WTC11 (cell line): ENCODE data around the gene MAST4. TPM values are rescaled to one million over a fixed set of nuclear protein-coding genes. Genes with fewer than 3 reads are reported as not detected.

Source experiments
- ATAC-seq: fragments of 200-7000 bp; cut with Tn5 transposase; 2 replicates; pipeline ENCODE4 v1.10.0; 2021; ENCODE audit warnings: mild to moderate bottlenecking, moderate library complexity
- CTCF ChIA-PET: fragments of 300-600 bp; sonication (Branson Sonifier 250); formaldehyde crosslinking; loops from one replicate; lab custom pipeline; 2021; ENCODE audit warnings: antibody characterized with exemption; lab: Charles Lee
- POLR2A ChIA-PET: fragments of 350-600 bp; sonication (Branson Sonifier 250); formaldehyde crosslinking; loops from one replicate; lab custom pipeline; 2021; ENCODE audit warnings: antibody characterized with exemption; lab: Charles Lee
- DNase-seq: peaks from one replicate; pipeline ENCODE4 v3.0.0; 2021; ENCODE audit warnings: low spot score
- H3K27ac Mint-ChIP-seq: 2 replicates; pipeline ENCODE4 v1.8.0; 2021; ENCODE audit warnings: mixed read lengths
- H3K27me3 Mint-ChIP-seq: 2 replicates; pipeline ENCODE4 v1.8.0; 2021; ENCODE audit warnings: low read depth, mild to moderate bottlenecking, moderate library complexity, mixed read lengths
- H3K36me3 Mint-ChIP-seq: 2 replicates; pipeline ENCODE4 v1.8.0; 2021; ENCODE audit warnings: mixed read lengths
- H3K4me1 Mint-ChIP-seq: 2 replicates; pipeline ENCODE4 v1.8.0; 2022; ENCODE audit warnings: mixed read lengths
- H3K4me3 Mint-ChIP-seq: 2 replicates; pipeline ENCODE4 v1.8.0; 2021; ENCODE audit warnings: mild to moderate bottlenecking, moderate library complexity, mixed read lengths
- H3K9me3 Mint-ChIP-seq: 2 replicates; pipeline ENCODE4 v1.8.0; 2021; ENCODE audit warnings: mixed read lengths
- ARID4B ChIP-seq: sonication (generic); formaldehyde crosslinking; IDR thresholded peaks from 2 replicates; pipeline ENCODE4 v1.8.0; 2023; ENCODE audit warnings: missing genetic modification reagents, mild to moderate bottlenecking, borderline replicate concordance
- ATF1 ChIP-seq: sonication (generic); formaldehyde crosslinking; IDR thresholded peaks from 2 replicates; pipeline ENCODE4 v1.8.1; 2023; ENCODE audit warnings: mild to moderate bottlenecking, moderate library complexity, missing genetic modification reagents
- CREB1 ChIP-seq: sonication (generic); formaldehyde crosslinking; IDR thresholded peaks from 2 replicates; pipeline ENCODE4 v1.8.0; 2023; ENCODE audit warnings: mild to moderate bottlenecking, missing genetic modification reagents
- CREM ChIP-seq: sonication (generic); formaldehyde crosslinking; IDR thresholded peaks from 2 replicates; pipeline ENCODE4 v1.8.1; 2022; ENCODE audit warnings: mild to moderate bottlenecking, missing genetic modification reagents, moderate library complexity
- FOXJ3 ChIP-seq: sonication (generic); formaldehyde crosslinking; IDR thresholded peaks from 2 replicates; pipeline ENCODE4 v1.9.0; 2021; ENCODE audit warnings: missing genetic modification reagents, mild to moderate bottlenecking, borderline replicate concordance
- FOXP1 ChIP-seq: sonication (generic); formaldehyde crosslinking; IDR thresholded peaks from 2 replicates; pipeline ENCODE4 v1.8.0; 2022; ENCODE audit warnings: missing genetic modification reagents, mild to moderate bottlenecking, moderate library complexity, borderline replicate concordance
- GTF2I ChIP-seq: fragments of 250-450 bp; sonication (Bioruptor Pico); conservative IDR thresholded peaks from 2 replicates; pipeline ENCODE4 v1.4.0; 2021; ENCODE audit warnings: mild to moderate bottlenecking
- HMGA2 ChIP-seq: fragments of 250-450 bp; sonication (Bioruptor Pico); IDR thresholded peaks from 2 replicates; pipeline ENCODE4 v1.4.0; 2021; ENCODE audit warnings: mild to moderate bottlenecking, moderate library complexity
- HMGXB4 ChIP-seq: sonication (generic); formaldehyde crosslinking; IDR thresholded peaks from 2 replicates; pipeline ENCODE4 v1.8.1; 2023; ENCODE audit warnings: mild to moderate bottlenecking, moderate library complexity, missing genetic modification reagents
- IRF1 ChIP-seq: sonication (generic); formaldehyde crosslinking; IDR thresholded peaks from 2 replicates; pipeline ENCODE4 v1.8.0; 2023; ENCODE audit warnings: missing genetic modification reagents
- IRF2 ChIP-seq: sonication (generic); formaldehyde crosslinking; IDR thresholded peaks from 2 replicates; pipeline ENCODE4 v1.8.0; 2022; ENCODE audit warnings: low read depth, missing genetic modification reagents, borderline replicate concordance
- TEAD4 ChIP-seq: sonication (generic); formaldehyde crosslinking; IDR thresholded peaks from 2 replicates; pipeline ENCODE4 v1.8.0; 2022; ENCODE audit warnings: mild to moderate bottlenecking, missing genetic modification reagents
- ZBTB21 ChIP-seq: sonication (generic); formaldehyde crosslinking; IDR thresholded peaks from 2 replicates; pipeline ENCODE4 v1.8.1; 2023; ENCODE audit warnings: mild to moderate bottlenecking, missing genetic modification reagents, borderline replicate concordance
- ZSCAN18 ChIP-seq: fragments of 250-450 bp; sonication (Bioruptor Pico); IDR thresholded peaks from 2 replicates; pipeline ENCODE4 v2.1.2; 2022; ENCODE audit warnings: mild to moderate bottlenecking, moderate library complexity
- total RNA-seq: library from RNA; stranded (reverse); gene quantifications from 3 replicates; pipeline ENCODE4 v1.2.3, GENCODE V29; 2021
- TF ChIP-seq, protein P1 (sequence below): fragments of 250-450 bp; sonication (Bioruptor Pico); IDR thresholded peaks from 2 replicates; pipeline ENCODE4 v1.9.0; 2021; ENCODE audit warnings: mild to moderate bottlenecking
- TF ChIP-seq, protein P2 (sequence below): sonication (generic); formaldehyde crosslinking; IDR thresholded peaks from 2 replicates; pipeline ENCODE4 v1.8.0; 2022; ENCODE audit warnings: mild to moderate bottlenecking, missing genetic modification reagents
- TF ChIP-seq, protein P3 (sequence below): sonication (generic); formaldehyde crosslinking; IDR thresholded peaks from 2 replicates; pipeline ENCODE4 v1.8.1; 2022; ENCODE audit warnings: mild to moderate bottlenecking, moderate library complexity, missing genetic modification reagents

The MAST4 gene
- total RNA-seq, 1 experiment from 2014 or later: 8.0 TPM

DNA sequence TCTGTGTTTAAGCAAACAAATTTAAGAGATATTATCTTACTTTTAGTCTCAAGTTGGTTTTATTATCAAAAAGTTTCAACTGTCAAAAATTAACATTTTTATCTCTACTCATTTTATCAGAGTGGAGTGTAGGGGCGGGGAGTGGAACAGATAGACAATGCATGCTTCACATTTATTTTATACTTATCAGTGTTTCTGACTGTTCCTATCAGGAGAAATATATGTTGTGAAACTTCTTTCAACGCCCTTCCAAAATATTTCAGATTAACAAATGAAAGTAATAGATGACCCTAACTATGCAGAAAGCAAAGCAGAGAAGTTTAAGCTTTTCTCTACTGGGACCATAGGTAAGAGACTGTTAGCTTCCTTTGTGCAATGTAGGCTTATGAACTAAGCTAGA lies 44.9 kb upstream of the MAST4 start (continued):
- TF ChIP-seq, protein P1, sequence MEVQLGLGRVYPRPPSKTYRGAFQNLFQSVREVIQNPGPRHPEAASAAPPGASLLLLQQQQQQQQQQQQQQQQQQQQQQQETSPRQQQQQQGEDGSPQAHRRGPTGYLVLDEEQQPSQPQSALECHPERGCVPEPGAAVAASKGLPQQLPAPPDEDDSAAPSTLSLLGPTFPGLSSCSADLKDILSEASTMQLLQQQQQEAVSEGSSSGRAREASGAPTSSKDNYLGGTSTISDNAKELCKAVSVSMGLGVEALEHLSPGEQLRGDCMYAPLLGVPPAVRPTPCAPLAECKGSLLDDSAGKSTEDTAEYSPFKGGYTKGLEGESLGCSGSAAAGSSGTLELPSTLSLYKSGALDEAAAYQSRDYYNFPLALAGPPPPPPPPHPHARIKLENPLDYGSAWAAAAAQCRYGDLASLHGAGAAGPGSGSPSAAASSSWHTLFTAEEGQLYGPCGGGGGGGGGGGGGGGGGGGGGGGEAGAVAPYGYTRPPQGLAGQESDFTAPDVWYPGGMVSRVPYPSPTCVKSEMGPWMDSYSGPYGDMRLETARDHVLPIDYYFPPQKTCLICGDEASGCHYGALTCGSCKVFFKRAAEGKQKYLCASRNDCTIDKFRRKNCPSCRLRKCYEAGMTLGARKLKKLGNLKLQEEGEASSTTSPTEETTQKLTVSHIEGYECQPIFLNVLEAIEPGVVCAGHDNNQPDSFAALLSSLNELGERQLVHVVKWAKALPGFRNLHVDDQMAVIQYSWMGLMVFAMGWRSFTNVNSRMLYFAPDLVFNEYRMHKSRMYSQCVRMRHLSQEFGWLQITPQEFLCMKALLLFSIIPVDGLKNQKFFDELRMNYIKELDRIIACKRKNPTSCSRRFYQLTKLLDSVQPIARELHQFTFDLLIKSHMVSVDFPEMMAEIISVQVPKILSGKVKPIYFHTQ (CRISPR knock-in tag): no peak
- TF ChIP-seq ARID4B: no peak

DNA sequence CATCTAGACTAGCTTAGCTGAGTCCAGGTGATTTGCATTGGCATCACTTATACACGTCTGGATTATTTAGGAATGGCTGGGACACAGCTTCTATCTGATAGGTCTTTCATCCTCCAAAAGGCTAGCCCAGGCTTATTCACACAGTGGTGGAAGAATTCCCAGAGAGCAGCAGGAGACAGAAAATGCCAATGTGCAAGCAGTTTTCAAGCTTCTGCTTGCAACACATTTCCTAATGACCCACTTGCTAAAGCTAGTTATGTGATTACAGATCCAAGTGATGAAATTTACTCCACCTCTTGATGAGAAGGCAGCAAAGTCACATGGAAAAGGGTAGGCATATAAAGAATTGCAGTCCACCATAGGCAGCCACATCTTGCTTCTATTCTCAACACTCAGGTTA lies 44.2 kb upstream of the MAST4 start:
- no peak overlapping the region for H3K4me3 Mint-ChIP-seq
- H3K4me1 Mint-ChIP-seq: no peaks in the 10 kb centered on the region
- ATAC-seq: no peak
- TF ChIP-seq IRF2 (no peak), FOXP1 (CRISPR knock-in tag) (no peak), CREM (CRISPR knock-in tag) (no peak), ATF1 (CRISPR knock-in tag) (no peak)
- TF ChIP-seq, protein P1 (CRISPR knock-in tag): no peak
- ChIA-PET CTCF (no interaction called here), POLR2A (no interaction called here)
- H3K27ac Mint-ChIP-seq: no peak overlapping the region
- H3K27me3 Mint-ChIP-seq: no peaks in the 10 kb centered on the region; the same call in 1 of the 2 replicates
- peaks cover 6% of the 10 kb centered on the region for H3K36me3 Mint-ChIP-seq
- H3K9me3 Mint-ChIP-seq: peaks cover 35% of the 10 kb centered on the region
- DNase-seq: no peak

DNA sequence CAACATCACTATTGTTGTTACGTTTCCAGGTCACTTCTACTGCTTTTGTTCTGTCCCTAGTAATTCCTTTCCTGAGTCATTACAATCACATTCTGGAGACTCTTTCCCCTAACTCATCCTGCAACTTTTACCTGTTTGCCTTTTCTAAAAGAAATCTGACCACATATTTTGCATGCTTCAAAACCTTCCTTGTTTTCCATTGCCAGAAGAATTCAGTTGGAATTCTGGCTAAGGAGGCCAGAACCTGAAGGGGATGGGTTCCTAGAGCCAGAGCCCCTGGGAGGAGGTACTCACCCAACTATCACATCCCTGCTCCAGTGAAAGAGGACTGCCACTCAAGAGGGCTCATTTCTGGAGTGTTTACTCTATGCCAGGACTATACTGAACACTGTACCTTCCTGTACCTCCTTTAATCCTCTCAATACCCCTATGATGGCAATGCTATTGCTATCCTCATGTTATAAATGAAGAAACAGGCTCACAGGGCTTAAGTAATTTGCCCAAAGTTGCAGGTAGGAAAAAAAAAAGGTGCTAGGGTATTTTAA lies 42.8 kb upstream of the MAST4 start:
- TF ChIP-seq GTF2I (CRISPR knock-in tag): no peak
- no peak for TF ChIP-seq HMGA2 (CRISPR knock-in tag)
- no peak for TF ChIP-seq TEAD4 (CRISPR knock-in tag)
- TF ChIP-seq, protein P2, sequence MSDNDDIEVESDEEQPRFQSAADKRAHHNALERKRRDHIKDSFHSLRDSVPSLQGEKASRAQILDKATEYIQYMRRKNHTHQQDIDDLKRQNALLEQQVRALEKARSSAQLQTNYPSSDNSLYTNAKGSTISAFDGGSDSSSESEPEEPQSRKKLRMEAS (CRISPR knock-in tag): no peak
- no peak for TF ChIP-seq ZBTB21 (CRISPR knock-in tag)
- TF ChIP-seq IRF1 (CRISPR knock-in tag): no peak
- TF ChIP-seq CREB1 (CRISPR knock-in tag): no peak
- no peak for TF ChIP-seq HMGXB4 (CRISPR knock-in tag)
- no peak for TF ChIP-seq ZSCAN18 (CRISPR knock-in tag)
- TF ChIP-seq, protein P3, sequence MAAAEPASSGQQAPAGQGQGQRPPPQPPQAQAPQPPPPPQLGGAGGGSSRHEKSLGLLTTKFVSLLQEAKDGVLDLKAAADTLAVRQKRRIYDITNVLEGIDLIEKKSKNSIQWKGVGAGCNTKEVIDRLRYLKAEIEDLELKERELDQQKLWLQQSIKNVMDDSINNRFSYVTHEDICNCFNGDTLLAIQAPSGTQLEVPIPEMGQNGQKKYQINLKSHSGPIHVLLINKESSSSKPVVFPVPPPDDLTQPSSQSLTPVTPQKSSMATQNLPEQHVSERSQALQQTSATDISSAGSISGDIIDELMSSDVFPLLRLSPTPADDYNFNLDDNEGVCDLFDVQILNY: no peak
- TF ChIP-seq FOXJ3 (CRISPR knock-in tag): no peak
- TF ChIP-seq, all 79 proteins: peak for 0
- H3K27me3 Mint-ChIP-seq: no peaks in the 10 kb centered on the region
- H3K4me3 Mint-ChIP-seq: no peak overlapping the region
- no peak overlapping the region for H3K27ac Mint-ChIP-seq
- H3K4me1 Mint-ChIP-seq: no peaks in the 10 kb centered on the region
- H3K9me3 Mint-ChIP-seq: peaks cover 24% of the 10 kb centered on the region
- DNase-seq (no peak), ATAC-seq (no peak)
- ChIA-PET POLR2A (no interaction called here), CTCF (no interaction called here)
- peaks cover 3% of the 10 kb centered on the region for H3K36me3 Mint-ChIP-seq
